Mononuclear cell (primary cell): Measurements from ENCODE around the gene EPB41L2. TPM values are rescaled to one million over a fixed set of nuclear protein-coding genes. Genes with fewer than 3 reads are reported as not detected.

Experiments
- H3K27me3 ChIP-seq: 2 replicates; pipeline ENCODE4 v1.6.0; 2011; ENCODE audit warnings: low read length, control low read depth; ENCODE audit not compliant: insufficient read depth
- H3K4me1 ChIP-seq: 2 replicates; pipeline ENCODE4 v1.5.1; 2011; ENCODE audit warnings: mild to moderate bottlenecking, low read length, control low read depth; ENCODE audit not compliant: insufficient read depth
- H3K4me3 ChIP-seq: 2 replicates; pipeline ENCODE4 v1.5.1; 2011; ENCODE audit warnings: mild to moderate bottlenecking, low read length, moderate library complexity
- H3K9me3 ChIP-seq: 2 replicates; pipeline ENCODE4 v1.5.1; 2011; ENCODE audit warnings: low read depth, mild to moderate bottlenecking, control low read depth, low read length
- total RNA-seq: library from RNA; depleted of rRNA; stranded (reverse); fragments of >200 nt; gene quantifications from one replicate; pipeline ENCODE4 v1.2.3, GENCODE V29; 2012

EPB41L2 gene
- total RNA-seq, 1 donor, result 11.2 TPM

GRCh38 chr6:131052181-131052580 is 10.9 kb downstream of the EPB41L2 start:
- H3K9me3 ChIP-seq, result peaks cover 34% of the 10 kb centered on the region
- H3K27me3 ChIP-seq, result no peaks in the 10 kb centered on the region
- no peak overlapping the region for H3K4me3 ChIP-seq
- H3K4me1 ChIP-seq, result no peaks in the 10 kb centered on the region

GRCh38 chr6:131051341-131051740 is 11.7 kb downstream of the EPB41L2 start:
- Histone ChIP-seq H3K4me3 (no peak overlapping the region), H3K9me3 (peaks cover 31% of the 10 kb centered on the region), H3K27me3 (no peaks in the 10 kb centered on the region), H3K4me1 (no peaks in the 10 kb centered on the region)

GRCh38 chr6:131049608-131050007 is 13.4 kb downstream of the EPB41L2 start:
- Histone ChIP-seq H3K4me3 (no peak overlapping the region), H3K4me1 (no peaks in the 10 kb centered on the region), H3K27me3 (no peaks in the 10 kb centered on the region), H3K9me3 (peaks cover 13% of the 10 kb centered on the region)

- no peaks in the 10 kb centered on the region for H3K4me1 ChIP-seq
- H3K9me3 ChIP-seq, result peaks cover 8% of the 10 kb centered on the region
- H3K27me3 ChIP-seq, result no peaks in the 10 kb centered on the region
Observed at GRCh38 chr6:131048933-131049515, 14.0 kb downstream of the EPB41L2 start.

GRCh38 chr6:131048459-131048858 is 14.6 kb downstream of the EPB41L2 start:
- peaks cover 2% of the 10 kb centered on the region for H3K9me3 ChIP-seq
- no peaks in the 10 kb centered on the region for H3K27me3 ChIP-seq
- H3K4me1 ChIP-seq, result no peaks in the 10 kb centered on the region
- no peak overlapping the region for H3K4me3 ChIP-seq

More at GRCh38 chr6:131048933-131049515, 14.0 kb downstream of the EPB41L2 start:
- H3K4me3 ChIP-seq, result no peak overlapping the region

GRCh38 chr6:131045139-131045538 is 17.9 kb downstream of the EPB41L2 start:
- Histone ChIP-seq H3K9me3 (no peaks in the 10 kb centered on the region), H3K27me3 (no peaks in the 10 kb centered on the region), H3K4me1 (no peaks in the 10 kb centered on the region), H3K4me3 (no peak overlapping the region)

GRCh38 chr6:131043902-131044447 is 19.1 kb downstream of the EPB41L2 start:
- H3K9me3 ChIP-seq, result no peaks in the 10 kb centered on the region
- no peaks in the 10 kb centered on the region for H3K4me1 ChIP-seq
- no peaks in the 10 kb centered on the region for H3K27me3 ChIP-seq

GRCh38 chr6:131042664-131043063 is 20.4 kb downstream of the EPB41L2 start:
- Histone ChIP-seq H3K27me3 (no peaks in the 10 kb centered on the region), H3K9me3 (no peaks in the 10 kb centered on the region), H3K4me3 (no peak overlapping the region), H3K4me1 (no peaks in the 10 kb centered on the region)

More at GRCh38 chr6:131043902-131044447, 19.1 kb downstream of the EPB41L2 start:
- H3K4me3 ChIP-seq, result no peak overlapping the region

GRCh38 chr6:131041814-131042213 is 21.2 kb downstream of the EPB41L2 start:
- Histone ChIP-seq H3K27me3 (no peaks in the 10 kb centered on the region), H3K4me1 (no peaks in the 10 kb centered on the region), H3K9me3 (no peaks in the 10 kb centered on the region), H3K4me3 (no peak overlapping the region)

- Histone ChIP-seq H3K4me1 (no peaks in the 10 kb centered on the region), H3K27me3 (no peaks in the 10 kb centered on the region), H3K4me3 (no peak overlapping the region), H3K9me3 (no peaks in the 10 kb centered on the region)
Observed at GRCh38 chr6:131040866-131041265, 22.2 kb downstream of the EPB41L2 start.

- Histone ChIP-seq H3K4me3 (no peak overlapping the region), H3K4me1 (no peaks in the 10 kb centered on the region), H3K9me3 (no peaks in the 10 kb centered on the region), H3K27me3 (no peaks in the 10 kb centered on the region)
Observed at GRCh38 chr6:131039345-131039680, 23.7 kb downstream of the EPB41L2 start.

- H3K4me3 ChIP-seq, result no peak overlapping the region
- no peaks in the 10 kb centered on the region for H3K4me1 ChIP-seq
- H3K9me3 ChIP-seq, result no peaks in the 10 kb centered on the region
- no peaks in the 10 kb centered on the region for H3K27me3 ChIP-seq
Observed at GRCh38 chr6:131038597-131039344, 24.3 kb downstream of the EPB41L2 start.

- no peaks in the 10 kb centered on the region for H3K9me3 ChIP-seq
- H3K27me3 ChIP-seq, result no peaks in the 10 kb centered on the region
- H3K4me1 ChIP-seq, result no peaks in the 10 kb centered on the region
- H3K4me3 ChIP-seq, result no peak overlapping the region
Observed at GRCh38 chr6:131037194-131037897, 25.7 kb downstream of the EPB41L2 start.

- no peaks in the 10 kb centered on the region for H3K4me1 ChIP-seq
- H3K4me3 ChIP-seq, result no peak overlapping the region
- no peaks in the 10 kb centered on the region for H3K9me3 ChIP-seq
- H3K27me3 ChIP-seq, result no peaks in the 10 kb centered on the region
Observed at GRCh38 chr6:131036601-131037000, 26.4 kb downstream of the EPB41L2 start.

- H3K4me1 ChIP-seq, result no peaks in the 10 kb centered on the region
- H3K4me3 ChIP-seq, result no peak overlapping the region
- H3K9me3 ChIP-seq, result no peaks in the 10 kb centered on the region
- no peaks in the 10 kb centered on the region for H3K27me3 ChIP-seq
Observed at GRCh38 chr6:131036143-131036542, 26.9 kb downstream of the EPB41L2 start.
